NOMO-1 (cell line): ENCODE measurements around the gene HUS1B.
"Not testable (repeated sequence)": the region's sequence is repeated elsewhere in the genome, so short reads cannot be mapped to it uniquely, and the experiment has no call there.

ENCODE experiments used
- DNase-seq, 2 experiments: peaks; one replicate each; lab custom pipeline; 2025; ENCODE audit not compliant: unreplicated experiment in 2 of 2; lab: John Stamatoyannopoulos, UW

The HUS1B gene

DNA sequence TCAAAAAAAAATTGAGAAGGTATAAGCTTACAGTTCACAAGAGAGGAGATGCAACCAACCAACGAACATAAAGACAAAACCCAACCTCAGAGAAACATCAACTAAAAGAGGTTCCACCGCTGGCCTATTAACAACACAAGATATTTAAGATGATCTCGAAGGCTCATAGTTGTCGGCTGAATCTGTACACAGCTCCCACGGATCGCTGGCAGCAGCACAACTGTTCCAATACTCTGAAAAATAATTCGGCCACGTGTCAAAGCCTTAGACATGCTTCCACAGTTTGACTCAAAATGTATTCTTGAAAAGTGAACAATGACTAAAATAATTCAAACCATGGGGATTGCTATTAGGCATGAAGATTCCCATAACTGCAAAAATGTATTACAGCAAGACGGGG, 22.4 kb upstream of the HUS1B start:
- no peak for DNase-seq

DNA sequence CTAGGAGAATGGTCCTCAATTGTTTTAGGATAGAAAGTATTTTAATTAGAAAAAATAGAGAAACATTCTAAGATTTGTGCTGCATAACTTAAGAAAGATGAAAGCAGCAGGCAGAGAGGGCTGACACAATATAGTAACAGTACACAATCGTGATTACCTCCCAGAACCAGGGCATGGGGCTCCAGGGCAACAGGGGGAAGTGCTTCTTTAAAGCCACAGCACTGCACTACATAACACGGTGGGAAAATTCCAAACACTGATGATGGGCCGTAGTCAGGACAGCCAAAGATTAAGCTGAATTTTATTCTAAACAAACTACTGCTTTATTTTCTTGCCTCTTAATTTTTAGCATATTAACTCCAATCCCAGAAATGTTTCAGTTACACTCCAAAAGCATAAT, 21.6 kb upstream of the HUS1B start:
- no peak for DNase-seq

DNA sequence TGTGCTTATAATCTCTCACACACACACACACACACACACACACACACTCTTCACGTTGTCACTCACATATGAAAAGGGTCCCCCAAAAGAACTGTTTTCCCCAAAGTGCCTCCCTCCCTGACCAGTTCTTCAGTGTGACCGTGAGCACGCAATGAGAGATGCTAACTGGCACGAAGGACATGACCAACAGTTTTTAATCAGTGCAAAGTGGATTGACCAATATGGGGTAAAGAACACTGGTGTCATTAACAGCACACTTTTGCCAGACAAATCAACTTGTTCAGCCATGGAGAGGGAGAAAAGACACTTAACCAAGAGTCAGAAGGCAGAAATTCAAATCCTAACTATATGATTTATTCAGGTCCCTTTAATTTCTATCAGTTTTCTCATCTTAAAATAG, 21.0 kb upstream of the HUS1B start:
- no peak for DNase-seq

DNA sequence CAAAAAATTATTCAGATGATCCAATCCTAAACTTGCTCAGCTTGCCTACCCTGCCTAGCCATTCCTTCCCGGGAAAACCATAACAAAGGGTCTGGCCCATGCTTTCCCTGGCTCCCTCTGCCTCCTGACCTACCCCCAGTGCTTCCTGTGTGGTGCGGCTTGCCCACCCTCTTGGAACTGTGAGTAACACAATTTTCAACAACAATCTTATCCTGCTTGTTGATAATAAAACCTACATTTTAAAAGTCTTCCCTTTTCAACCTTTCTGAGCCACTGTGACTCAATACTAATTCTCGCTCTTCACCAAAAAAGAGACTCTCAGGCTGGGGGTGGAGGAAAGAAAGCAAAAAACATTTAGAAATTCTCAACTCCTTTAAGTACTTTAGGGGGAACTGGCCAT, 18.1 kb upstream of the HUS1B start:
- DNase-seq: no peak

DNA sequence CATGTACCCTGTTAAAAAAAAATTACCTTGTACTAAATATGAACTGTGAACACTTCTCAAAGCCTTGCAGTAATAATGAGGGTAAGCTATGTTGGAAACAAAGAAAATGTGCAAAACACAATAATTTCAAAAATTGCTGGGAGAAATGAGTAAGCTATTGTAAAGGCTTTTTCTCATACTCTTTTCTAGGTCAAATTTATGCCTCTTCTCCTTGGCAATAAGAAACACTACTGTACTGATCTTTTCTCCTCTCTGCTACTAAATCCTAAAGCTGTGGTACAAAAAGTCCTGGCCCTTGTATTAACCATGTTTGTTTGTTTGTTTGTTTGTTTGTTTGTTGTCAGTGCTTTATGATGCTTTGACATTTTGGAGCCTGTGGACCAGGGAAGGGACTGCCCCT, 17.5 kb upstream of the HUS1B start:
- DNase-seq: no peak

DNA sequence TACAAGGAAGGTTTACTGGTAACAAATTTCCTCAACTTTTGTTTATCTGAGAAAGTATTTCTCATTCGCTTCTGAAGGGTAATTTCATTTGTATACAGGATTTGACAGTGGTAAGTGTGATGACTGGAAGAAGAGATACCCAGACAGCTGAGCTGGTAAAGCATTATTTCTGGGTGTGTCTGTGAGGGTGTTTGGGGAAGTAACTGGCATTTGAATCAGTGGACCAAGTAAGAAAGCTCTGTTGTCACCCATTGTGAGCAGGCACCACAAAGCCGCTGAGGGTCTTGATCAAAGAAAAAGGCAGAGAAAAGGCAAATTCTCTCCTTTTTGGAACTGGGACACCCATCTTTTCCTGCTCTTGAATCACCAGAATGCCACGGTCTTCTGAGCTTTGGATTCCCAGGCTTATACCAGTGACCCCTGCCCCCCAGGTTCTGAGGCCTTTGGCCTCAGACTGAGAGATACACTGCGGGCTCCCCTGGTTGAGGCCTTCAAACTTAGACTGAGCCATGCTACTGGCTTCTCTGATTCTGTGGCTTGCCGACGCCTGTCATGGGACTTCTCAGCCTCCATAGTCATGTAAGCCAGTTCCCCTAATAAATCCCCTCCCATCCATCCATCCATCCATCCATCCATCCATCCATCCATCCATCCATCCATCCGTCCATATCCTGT, 10.5 kb upstream of the HUS1B start:
- DNase-seq: no peak

DNA sequence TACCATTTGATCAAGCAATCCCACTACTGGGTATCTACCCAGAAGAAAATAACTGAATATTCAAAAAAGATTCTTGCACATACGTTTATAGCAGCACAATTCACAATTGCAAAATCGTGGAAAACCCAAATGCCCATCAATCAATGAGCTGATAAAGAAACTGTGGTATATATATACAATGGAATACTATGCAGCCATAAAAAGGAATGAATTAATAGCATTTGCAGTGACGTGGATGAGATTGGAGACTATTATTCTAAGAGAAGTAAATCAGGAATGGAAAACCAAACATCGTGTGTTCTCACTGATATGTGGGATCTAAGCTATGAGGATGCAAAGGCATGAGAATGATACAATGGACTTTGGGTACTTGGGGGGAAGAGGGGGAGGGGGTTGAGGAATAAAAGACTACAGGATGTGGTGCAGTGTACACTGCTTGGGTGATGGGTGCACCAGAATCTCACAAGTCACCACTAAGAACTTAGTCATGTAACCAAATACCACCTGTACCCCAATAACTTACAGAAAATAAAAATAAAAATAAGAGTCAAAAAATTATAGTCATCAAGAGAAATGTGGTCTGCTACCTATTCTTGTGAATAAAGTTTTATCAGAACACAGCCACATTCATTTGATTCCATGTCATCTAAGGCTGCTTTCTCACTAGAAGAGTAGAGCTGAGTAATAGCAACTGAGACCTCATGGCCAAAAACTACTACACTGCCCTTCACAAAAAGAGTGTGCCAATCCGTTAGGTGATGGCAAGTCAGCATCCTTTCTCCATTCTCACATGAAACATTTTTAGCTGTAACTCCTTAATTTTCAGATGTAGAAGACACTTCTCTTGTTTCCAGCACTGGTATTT, 8.7 kb upstream of the HUS1B start:
- no peak for DNase-seq

DNA sequence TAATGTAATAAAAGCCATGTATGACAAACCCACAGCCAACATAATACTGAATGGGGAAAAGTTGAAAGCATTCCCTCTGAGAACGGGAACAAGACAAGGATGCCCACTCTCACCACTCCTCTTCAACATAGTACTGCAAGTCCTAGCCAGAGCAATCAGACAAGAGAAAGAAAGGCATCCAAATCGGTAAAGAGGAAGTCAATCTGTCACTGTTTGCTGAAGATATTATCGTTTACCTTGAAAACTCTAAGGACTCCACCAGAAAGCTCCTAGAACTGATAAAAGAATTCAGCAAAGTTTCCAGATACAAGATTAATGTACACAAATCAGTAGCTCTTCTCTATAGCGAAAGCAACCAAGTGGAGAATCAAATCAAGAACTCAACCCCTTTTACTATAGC, 6.9 kb upstream of the HUS1B start:
- not testable (repeated sequence) for DNase-seq

DNA sequence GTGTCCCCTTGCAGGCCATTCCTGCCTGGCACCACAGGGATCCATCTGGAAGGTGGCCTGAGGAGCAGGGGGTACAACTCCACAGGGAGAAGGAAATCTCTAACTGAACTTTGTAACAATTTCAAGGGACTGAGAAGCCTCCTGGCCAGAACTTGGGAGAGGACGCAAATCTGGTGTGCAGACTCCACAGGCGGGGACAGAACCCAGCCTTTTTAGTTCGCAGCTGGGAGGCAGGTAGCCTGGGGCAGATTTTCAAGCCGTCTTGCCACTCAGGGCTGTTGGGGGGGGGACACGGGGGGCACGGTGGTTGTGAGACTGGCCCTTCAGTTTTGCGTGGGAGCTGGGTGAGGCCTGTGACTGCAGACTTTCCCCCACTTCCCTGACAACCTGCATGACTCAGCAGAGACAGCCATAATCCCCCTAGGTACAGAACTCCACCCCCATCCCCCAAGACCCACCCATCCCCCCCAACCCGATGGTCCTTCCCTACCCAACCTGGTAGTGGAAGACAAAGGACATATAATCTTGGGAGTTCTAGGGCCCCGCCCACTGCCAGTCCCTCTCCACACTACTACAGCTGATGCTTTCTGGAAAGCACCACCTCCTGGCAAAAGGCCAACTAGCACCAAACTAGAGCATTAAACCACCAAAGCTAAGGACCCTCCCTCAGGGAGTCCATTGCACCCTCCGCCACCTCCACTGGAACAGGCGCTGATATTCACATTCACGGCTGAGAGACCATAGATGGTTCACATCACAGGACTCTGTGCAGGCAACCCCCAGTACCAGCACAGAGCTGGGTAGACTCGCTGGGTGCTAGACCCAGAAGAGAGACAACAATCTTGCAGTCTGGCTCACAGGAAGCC, 3.0 kb upstream of the HUS1B start:
- DNase-seq: no peak

DNA sequence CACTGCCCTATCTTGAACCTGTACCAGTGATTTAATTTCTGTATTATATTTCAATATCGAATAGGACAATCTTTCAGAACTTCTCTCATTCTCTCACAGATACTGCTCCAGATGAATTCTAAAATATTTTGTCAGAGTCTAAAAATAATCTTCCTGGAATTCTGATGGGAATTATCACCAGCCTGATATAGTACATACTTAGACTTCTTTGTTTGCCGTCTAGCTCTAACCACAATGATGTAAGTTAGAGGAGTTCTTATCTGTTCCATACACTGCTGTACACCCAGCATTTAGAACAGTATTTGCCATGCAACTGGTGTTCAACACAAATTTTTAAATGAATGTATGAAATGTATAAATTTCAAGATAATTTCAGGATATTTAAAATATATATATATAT, 1.3 kb upstream of the HUS1B start:
- no peak for DNase-seq

DNA sequence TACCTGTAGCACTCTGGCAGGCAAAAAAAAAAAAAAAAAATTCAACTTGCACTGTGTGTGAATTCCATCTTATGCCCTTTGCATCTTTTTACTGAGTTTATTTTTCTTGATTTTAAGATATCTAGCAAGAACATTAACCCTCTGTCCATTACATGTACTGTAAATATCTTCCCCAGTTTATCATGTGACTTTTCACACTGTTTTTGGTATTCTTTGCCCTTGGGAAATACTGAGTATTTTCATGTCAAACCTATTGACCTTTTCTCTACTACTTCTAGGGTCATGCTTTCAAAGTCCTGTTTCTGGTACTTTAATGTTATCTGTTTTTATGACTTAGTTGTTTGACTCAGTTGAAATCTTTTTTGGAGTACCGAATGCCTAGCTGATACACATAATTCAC, 843 bp upstream of the HUS1B start:
- no peak for DNase-seq

DNA sequence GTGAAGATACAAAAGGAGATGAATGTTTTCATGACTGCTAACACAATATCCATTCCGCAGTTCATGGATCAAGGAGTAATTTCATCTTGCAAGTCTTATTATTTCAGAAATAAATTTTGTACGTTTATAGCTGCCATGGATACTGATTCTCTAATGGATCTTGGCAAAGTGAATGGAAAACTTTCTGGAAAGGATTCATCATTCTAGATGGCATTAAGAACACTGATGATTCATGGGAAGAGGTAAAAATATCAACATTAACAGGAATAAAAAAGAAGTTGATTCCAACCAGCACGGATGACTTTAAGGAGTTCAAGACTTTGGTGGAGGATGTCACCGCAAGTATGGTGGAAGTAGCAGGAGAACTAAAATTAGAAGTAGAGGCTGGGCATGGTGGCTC, 2.8 kb downstream of the HUS1B start:
- no peak for DNase-seq

DNA sequence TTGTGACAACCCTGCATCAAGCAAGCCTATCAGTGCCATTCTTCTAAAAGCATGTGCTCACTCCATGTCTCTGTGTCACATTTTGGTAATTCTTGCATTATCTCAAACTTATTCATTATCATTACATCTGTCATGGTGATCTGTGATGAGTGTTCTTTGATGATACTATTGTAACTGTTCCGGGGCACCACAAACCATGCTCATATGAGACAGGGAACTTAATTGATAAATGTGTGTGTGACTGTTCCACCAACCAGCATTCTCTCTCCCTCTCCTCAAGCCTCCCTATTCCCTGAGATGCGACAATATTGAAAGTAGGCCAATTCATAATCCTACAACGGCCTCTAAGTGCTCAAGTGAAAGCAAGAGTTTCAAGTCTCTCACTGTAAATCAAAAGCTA, 4.0 kb downstream of the HUS1B start:
- DNase-seq: no peak

DNA sequence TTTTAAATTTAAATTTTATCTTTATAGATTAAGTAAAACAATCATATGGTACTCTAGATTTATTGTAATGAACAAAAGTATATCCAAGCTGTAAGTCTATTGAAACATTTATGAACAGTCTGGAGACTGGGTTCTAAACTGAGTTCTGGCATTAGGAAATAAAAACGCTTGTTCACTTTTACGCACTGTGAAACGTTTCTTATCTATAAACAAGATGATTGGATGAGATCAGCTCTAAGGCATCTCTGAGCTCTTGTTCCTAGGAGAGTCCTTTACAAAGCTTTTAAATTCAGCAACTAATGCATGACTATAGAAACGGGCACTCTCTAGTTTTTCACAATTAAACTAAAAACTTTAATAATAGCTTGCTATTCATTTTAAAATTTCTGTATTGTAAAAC, 6.8 kb downstream of the HUS1B start:
- no peak for DNase-seq

DNA sequence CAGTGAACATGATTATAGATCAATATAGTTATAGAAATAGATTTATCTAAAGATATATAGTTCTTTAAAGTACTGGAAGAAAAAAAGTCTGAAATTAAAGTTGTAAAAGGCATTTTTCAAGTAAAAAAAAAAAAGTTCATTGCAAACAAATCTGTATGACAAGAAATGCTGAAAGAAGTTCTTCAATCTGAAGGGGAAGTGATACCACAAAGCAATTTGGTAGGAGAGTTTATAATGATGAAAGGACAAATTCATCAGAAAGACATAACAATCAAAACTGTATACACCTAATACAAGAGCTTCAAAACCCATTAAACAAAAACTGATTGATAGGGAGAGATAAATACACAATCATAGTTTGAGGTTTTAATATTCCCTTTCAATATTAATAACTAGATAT, 14.1 kb downstream of the HUS1B start:
- DNase-seq: peak in 1 of 2 experiments; percentile 48

DNA sequence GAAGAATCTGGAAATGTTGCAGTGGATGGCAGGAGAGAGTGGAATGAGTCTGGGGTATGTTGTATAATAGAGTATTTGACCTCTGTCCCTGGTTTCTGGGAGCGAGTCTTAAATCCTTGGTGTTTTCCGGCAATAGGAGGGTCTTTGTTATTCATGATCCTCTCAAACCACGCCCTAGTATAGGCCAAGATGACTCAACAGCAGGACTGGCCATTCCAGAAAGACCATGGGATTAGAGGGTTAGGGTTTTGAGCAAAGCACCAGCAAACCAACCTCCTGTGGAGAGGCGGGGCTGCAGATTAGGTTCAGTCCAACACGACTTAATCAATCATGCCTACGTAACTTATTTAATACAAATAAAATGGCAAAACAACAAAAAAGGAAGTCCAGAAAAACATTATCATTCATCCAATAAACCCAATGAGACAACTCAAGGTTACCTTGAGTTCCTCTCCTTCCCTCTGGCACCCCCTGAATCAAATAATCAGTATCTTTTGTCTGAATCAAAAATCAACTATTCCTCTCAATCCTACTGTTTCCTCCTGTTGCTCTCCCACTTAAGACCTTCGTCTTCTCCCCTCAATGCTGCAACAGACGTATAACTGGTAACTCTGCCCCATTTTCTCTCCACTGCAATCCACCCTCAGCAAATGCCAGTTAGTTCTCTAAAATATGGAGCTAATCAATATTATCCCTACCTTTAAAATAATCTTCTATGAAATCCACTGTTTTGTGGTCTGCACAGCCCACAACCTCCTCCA, 15.5 kb downstream of the HUS1B start:
- no peak for DNase-seq

DNA sequence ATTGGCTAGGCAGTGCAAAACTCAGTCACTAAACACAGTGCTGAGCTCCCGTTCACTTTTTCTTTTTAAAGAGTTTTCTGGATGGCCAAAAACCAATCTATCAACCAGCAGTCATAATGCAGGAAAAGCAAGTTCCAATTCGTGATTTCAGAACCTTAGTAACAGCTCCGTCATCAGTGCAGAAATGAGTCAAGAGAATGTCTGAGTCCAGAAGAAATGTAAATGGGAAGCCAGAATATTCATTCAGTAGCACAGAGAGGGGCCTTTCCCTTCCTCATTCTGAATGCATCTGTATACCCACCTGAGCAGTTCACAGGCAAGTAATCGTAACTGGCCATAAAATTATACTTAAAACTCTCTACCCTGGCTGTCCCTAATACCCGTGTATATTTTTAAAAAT, 20.4 kb downstream of the HUS1B start:
- no peak for DNase-seq

DNA sequence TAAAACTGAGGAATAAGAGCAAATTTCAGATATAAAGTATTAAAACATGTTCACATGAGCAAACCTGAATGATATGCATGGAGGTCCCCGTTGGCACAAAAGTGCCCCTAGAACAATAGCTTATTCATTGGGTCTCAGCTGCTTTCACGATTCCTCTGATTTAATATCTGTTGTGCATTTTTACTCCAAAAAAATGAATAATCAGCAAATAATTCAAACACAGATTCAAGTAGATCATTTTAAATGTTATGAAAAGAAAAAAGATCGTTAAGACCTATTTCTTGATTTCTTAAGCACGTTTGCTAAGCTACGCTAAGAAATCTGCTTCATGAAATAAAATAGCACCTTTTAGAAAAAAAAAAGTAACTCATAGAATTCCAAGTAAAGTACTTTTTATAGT, 21.7 kb downstream of the HUS1B start:
- DNase-seq: no peak

DNA sequence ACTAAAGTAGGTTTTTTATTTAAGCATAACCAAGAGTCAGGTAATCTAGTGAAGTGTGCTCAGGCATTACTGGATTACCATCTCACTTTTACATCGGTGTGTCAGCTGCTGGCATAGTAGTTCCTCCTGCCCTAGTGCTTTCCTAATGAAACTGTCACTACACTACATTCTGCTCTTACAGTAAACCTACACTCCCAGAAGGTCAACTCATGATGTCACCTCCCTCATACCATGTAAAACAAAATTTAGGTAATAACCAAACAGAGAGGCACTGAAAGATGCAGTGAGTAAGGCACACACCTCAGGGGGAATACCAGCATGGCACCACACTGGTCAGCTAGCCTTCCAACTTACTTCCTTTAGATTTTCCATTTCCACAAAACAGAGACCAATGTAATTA, 23.3 kb downstream of the HUS1B start:
- no peak for DNase-seq

DNA sequence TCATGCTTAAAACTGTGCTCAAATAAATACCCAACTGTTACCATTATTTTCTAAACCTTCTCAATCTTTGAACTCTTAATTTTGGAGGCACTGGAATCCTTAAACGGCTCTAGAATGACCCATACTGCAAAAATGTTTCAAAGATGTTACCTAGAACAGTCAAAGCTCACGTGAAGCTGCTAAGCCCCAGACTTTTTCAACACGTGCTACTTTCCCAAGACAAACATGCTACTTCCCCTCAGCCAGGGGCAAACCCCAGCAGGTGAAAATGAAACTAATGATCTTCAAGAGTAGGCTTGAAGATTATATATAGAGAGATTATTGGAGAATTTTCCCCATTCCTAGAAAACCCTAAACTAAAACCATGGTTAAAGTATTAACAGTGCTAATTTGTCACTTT, 28.1 kb downstream of the HUS1B start:
- DNase-seq: no peak

DNA sequence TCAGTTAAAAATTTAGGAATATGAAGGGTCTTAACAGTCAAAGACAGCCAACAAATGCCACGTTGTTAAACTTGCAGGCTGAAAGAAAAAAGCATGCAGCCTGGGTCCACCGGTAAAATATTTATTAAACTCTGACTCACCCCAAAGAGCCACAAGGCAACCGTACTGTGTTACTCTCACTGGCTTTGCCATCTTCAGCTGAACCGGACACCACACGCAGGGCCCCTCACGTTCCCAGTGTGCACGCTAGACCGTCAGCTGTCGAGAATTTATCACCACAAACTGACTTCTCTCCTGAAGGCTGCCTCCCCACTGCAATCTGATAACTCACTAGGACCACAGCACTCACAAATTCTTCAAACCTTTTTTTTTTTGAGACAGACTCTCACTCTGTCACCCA, 30.7 kb downstream of the HUS1B start:
- DNase-seq: no peak
